Activated T-cell treated with anti-CD3 and anti-CD28 coated beads for 4 hours (primary cell): ENCODE results near the gene ZMIZ2.
"Not testable (repeated sequence)": the region's sequence is repeated elsewhere in the genome, so short reads cannot be mapped to it uniquely, and the experiment has no call there.

Source experiments
- DNase-seq: peaks from one replicate; pipeline ENCODE4 v3.0.0-alpha.2; 2020

The ZMIZ2 gene

DNA sequence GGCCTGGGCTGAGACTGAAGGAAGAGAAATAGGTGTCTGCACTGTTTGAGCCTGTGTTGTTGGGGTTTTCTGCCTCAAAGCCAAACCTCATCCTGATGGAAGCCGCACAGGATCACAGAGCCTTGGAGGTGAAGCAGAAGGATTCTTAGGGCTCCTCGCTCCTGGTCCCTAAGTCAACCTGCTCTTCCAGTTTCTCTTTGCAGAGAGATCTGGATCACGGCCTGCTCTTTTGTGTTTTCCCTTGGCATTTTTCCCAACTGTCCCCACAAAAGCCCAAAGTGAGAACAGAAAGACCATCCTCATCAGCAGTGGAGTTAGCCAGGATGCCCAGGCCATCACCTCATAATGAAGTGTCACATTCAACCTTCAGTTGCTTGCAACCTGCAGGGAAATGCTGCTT lies 27.6 kb downstream of the ZMIZ2 start:
- no peak for DNase-seq

DNA sequence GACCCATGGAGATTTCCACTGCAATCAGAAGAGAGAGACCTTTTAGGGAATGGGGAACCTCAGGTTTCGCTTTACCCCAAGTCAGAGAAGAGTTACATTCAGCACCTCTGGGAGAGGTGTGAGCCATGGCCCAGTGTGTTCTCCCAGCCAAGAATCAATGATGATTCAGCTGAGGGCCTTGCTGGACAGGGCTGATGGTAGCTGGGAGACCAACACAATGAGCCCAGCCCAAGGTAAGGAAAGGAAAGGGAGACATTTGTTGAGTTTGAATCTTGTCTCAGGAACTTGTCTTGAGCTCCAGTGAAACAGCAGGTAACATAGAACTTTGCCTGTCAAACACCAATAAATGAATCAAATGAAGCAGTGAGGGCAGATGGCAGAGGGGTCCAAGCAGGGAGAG lies 33.8 kb downstream of the ZMIZ2 start:
- no peak for DNase-seq

- no peak for DNase-seq
These were observed 34.8 kb downstream of the ZMIZ2 start for GRCh38 chr7:44783407-44783806.

- no peak for DNase-seq
These were observed 35.7 kb downstream of the ZMIZ2 start for GRCh38 chr7:44784364-44784763.

- not testable (repeated sequence) for DNase-seq
These were observed 36.6 kb downstream of the ZMIZ2 start for GRCh38 chr7:44785218-44785617.

- DNase-seq = no peak
These were observed 38.4 kb downstream of the ZMIZ2 start for GRCh38 chr7:44787041-44787440.

DNA sequence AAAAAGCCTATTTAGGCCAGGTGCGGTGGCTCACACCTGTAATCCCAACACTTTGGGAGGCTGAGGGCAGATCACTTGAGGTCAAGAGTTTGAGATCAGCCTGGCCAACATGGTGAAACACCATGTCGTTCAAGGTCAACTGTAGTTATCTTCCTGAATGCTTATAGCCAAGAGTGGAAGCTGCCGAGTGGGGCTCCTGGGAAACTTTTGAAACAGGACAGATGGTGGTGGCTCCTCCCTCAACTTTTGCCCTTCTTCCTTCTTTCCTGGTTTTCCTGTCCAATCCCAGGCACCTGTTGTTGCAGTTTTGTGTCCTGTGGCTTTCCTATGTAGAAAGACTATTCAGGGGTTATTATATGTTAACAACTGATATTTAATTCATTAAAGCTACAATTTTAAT lies 39.1 kb downstream of the ZMIZ2 start:
- DNase-seq = no peak

- DNase-seq = no peak
These were observed 41.3 kb downstream of the ZMIZ2 start for GRCh38 chr7:44789990-44790389.

- no peak for DNase-seq
These were observed 42.9 kb downstream of the ZMIZ2 start for GRCh38 chr7:44791278-44792219.

- no peak for DNase-seq
These were observed 45.3 kb downstream of the ZMIZ2 start for GRCh38 chr7:44793919-44794318.

GRCh38 chr7:44794331-44794730 lies 45.7 kb downstream of the ZMIZ2 start:
- DNase-seq = no peak

DNA sequence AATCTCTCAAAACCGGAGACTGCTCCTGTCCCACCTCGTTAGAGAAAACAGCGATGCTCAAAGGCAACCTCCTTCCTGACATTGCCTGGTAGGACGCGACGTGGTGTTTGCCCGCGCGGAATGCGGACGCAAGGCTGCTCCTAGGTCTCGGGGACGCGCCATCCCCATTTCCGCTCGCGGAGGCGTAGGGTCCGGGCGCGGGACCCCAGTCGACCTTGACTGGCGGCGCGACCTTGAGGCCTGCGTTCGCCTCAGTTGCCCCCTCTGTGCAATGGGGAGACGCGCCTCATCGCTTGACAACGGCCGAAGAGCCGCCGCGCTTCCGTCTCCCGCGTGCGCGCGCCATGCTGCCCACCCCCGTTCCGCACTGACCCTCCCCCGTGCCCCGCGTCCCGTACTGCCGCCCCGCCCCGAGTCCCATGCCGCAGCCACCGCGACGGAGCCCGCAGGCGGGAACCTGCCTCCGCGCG lies 47.4 kb downstream of the ZMIZ2 start:
- no peak for DNase-seq

DNA sequence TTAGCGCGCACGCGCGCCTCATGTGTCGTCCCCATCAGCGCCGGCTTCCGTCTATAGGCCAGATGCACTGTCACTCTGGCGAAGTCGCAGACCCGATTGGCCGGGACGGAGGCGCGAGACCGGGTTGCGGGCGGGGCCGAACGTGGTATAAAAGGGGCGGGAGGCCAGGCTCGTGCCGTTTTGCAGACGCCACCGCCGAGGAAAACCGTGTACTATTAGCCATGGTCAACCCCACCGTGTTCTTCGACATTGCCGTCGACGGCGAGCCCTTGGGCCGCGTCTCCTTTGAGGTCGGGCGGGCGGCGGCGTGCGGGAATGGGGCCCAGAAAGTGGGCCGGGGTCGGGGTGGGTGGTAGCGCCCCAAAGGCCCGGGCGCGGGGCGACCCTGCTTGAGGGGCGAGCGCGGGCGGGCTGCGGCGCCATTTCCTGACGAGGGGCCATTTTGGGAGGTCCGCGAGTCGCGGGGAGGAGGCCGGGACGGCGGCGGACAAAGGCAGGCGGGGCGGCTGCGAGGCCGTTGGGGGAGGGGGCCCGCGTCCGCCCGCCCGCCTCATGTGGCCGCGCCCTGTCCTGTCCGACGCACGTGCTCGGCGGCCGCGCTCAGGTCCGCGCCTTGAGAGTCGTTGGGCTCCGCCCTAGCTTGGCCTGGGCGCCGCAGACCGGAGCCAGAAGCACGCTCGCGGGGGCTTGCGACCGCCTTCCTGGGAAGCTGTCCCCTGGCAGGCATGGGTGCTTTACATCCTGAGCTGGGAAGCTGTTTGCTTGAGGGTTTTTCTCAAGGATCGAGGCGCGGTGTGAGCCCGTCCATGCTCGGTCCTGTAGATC lies 48.1 kb downstream of the ZMIZ2 start, which contains the start of gene PPIA:
Gene PPIA, plus strand, starts transcription at position 178 of the 825 bp plus-strand sequence. Its CDS starts 44 bp downstream, at position 222.
- peak; percentile 97 for DNase-seq

DNA sequence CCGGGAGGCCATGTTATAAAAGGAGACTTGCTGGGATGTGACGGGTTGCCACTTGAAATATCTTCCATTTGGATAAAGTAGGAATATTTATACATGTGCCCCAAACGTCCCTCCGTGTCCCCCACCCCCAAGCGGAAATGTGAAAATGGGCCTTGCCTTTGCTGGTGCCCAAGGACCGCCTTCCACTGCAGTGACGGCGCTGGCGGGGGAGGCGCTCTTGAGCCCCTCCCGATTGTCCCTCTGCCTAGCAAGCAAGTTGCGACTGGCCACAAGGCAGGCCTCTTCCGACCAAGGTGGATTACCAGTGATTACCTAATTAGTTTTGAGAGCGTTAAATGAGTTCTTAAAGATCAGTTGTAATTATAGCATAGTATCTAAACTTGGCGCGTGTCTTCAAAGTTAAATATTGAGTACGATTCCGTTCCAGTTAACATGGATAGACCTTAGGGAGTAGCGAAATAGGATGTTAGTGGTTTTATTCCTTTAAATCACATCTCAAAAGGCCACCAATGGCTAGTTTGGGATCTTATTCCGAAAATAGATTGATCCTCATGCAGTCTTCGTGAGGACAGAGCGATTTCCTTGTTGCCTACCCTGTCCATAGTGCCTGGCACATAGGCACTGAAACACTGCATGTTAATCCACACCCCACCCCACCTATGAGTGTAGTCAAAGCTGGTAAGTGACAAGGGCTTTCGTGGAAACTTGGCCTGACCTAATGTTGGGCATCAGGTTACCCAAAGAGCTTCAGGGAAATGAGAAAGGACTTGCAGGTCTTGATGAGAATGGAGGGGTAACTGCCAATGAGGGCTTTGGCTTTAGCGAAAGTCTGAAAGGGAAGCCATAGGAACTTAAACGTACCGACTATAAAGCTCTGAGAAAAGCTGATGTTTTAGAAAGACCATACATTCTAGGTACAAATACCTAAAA lies 48.9 kb downstream of the ZMIZ2 start:
- peak; percentile 70 for DNase-seq

- no peak for DNase-seq
These were observed 50.1 kb downstream of the ZMIZ2 start for GRCh38 chr7:44798649-44799305.

- DNase-seq = no peak
These were observed 51.3 kb downstream of the ZMIZ2 start for GRCh38 chr7:44799939-44800338.

- no peak for DNase-seq
These were observed 53.2 kb downstream of the ZMIZ2 start for GRCh38 chr7:44801890-44802289.

- DNase-seq = no peak
These were observed 53.9 kb downstream of the ZMIZ2 start for GRCh38 chr7:44802418-44803025.

GRCh38 chr7:44803828-44804519 lies 55.3 kb downstream of the ZMIZ2 start:
- not testable (repeated sequence) for DNase-seq

DNA sequence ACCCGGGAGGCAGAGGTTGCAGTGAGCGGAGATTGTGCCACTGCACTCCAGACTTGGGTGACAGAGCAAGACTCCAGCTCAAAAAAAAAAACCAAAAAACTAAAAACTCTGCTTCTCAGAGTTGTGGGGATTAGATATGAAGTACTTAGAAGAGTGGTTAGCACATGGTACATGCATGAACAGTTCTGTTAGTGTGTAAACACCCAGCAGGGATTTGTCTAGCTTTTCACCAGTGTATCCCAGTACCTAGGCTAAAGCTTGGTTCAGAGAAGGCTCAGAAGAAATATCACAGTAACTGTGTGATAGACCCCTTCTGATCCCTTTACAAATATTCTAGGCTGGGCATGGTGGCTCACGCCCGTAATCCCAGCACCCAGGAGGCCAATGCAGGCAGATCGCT lies 57.3 kb downstream of the ZMIZ2 start:
- DNase-seq = no peak

DNA sequence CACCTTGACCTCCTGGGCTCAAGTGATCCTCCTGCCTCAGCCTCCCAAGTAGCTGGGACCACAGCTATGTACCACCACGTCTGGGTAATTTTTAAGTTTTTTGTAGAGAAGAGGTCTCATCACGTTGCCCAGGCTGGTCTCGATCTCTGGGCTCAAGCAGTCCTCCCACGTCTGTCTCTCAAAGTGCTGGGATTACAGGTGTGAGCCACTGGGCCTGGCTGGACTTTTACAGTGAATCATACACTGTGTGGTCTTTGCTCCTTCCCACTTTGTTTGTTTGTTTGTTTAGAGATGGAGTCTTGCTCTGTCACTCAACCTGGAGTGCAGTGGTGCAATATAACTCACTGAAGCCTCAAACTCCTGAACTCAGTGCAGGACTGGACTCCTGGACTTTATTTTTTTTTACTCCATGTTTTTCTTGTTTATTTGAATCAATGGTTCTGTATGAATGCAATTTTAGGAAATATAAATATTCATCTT lies 60.3 kb downstream of the ZMIZ2 start:
- no peak for DNase-seq
